Measurements from ENCODE around the gene PARK7. TPM values are rescaled to one million over a fixed set of nuclear protein-coding genes. Genes with fewer than 3 reads are reported as not detected.

The PARK7 gene
- total and polyA plus RNA-seq, 2 experiments from 2014 or later, result 178 to 679 TPM

GRCh38 chr1:7994827-7995226 lies 33.3 kb downstream of the PARK7 start:
- Histone ChIP-seq H3K36me3 (ENCODE audit: insufficient read depth) (no peaks in the 10 kb centered on the region), H3K79me2 (replicated peaks; ENCODE audit: insufficient read depth) (no peaks in the 10 kb centered on the region), H3K4me1 (ENCODE audit: insufficient read depth) (peaks cover 3% of the 10 kb centered on the region; the same call in 1 of the 2 replicates), H4K20me1 (replicated peaks; ENCODE audit: insufficient read depth) (no peaks in the 10 kb centered on the region), H3K27ac (ENCODE audit: low read depth) (0 out of 2 replicates have a peak overlapping the region, but pooled peaks have one; percentile 23), H3K9me2 (ENCODE audit: insufficient read depth) (no peaks in the 10 kb centered on the region), H3K27me3 (ENCODE audit: insufficient read depth) (no peaks in the 10 kb centered on the region), H3K4me3 (no peak overlapping the region), H3F3A (replicated peaks; ENCODE audit: low read depth) (peaks cover 9% of the 10 kb centered on the region; the same call in 1 of the 2 replicates), H2AFZ (no peak overlapping the region), H3K4me2 (no peak overlapping the region)
- DNase-seq (ENCODE audit: low spot score) (no peak), ATAC-seq (no peak)
- peaks cover 3% of the 10 kb centered on the region for H3K27me3 Mint-ChIP-seq (ENCODE audit: insufficient read depth, low read depth, poor library complexity)
- no peak overlapping the region for H3K4me3 Mint-ChIP-seq
- peaks cover 2% of the 10 kb centered on the region; the same call in 1 of the 3 replicates for H3K9me3 Mint-ChIP-seq
- H3K27ac Mint-ChIP-seq, result no peak overlapping the region
- no peak for TF ChIP-seq ETS1 (IDR thresholded peaks at IDR 0.05)
- no peak for TF ChIP-seq POLR2AphosphoS5 (IDR thresholded peaks at IDR 0.05; ENCODE audit: low read depth)
- TF ChIP-seq CREB1 (CRISPR knock-in tag; IDR thresholded peaks at IDR 0.05; ENCODE audit: low read depth), result no peak
- TF ChIP-seq ZNF462 (CRISPR knock-in tag; IDR thresholded peaks at IDR 0.05), result no peak
- no peak for TF ChIP-seq EZH2 (IDR thresholded peaks at IDR 0.05; ENCODE audit: low read depth, unreplicated experiment)
- TF ChIP-seq JUNB (IDR thresholded peaks at IDR 0.05; ENCODE audit: unreplicated experiment), result no peak
- TF ChIP-seq NANOG (IDR thresholded peaks at IDR 0.05; ENCODE audit: borderline replicate concordance), result no peak
- TF ChIP-seq REST (IDR thresholded peaks at IDR 0.05; ENCODE audit: unreplicated experiment), result no peak
- no peak for TF ChIP-seq EZH2phosphoT487 (IDR thresholded peaks at IDR 0.05; ENCODE audit: unreplicated experiment)
- no peak for TF ChIP-seq STAT1 (IDR thresholded peaks at IDR 0.05; ENCODE audit: unreplicated experiment)
- TF ChIP-seq ZNF331 (CRISPR knock-in tag; IDR thresholded peaks at IDR 0.05; ENCODE audit: low read depth), result no peak
- TF ChIP-seq, protein P1, sequence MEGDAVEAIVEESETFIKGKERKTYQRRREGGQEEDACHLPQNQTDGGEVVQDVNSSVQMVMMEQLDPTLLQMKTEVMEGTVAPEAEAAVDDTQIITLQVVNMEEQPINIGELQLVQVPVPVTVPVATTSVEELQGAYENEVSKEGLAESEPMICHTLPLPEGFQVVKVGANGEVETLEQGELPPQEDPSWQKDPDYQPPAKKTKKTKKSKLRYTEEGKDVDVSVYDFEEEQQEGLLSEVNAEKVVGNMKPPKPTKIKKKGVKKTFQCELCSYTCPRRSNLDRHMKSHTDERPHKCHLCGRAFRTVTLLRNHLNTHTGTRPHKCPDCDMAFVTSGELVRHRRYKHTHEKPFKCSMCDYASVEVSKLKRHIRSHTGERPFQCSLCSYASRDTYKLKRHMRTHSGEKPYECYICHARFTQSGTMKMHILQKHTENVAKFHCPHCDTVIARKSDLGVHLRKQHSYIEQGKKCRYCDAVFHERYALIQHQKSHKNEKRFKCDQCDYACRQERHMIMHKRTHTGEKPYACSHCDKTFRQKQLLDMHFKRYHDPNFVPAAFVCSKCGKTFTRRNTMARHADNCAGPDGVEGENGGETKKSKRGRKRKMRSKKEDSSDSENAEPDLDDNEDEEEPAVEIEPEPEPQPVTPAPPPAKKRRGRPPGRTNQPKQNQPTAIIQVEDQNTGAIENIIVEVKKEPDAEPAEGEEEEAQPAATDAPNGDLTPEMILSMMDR (conservative IDR thresholded peaks at IDR 0.05; ENCODE audit: low read depth in 2 of 2), result no peak
- TF ChIP-seq ZNF114 (CRISPR knock-in tag; IDR thresholded peaks at IDR 0.05), result no peak
- H3K36me3 Mint-ChIP-seq (ENCODE audit: low read depth), result peaks cover 24% of the 10 kb centered on the region
- H3K4me1 Mint-ChIP-seq, result peaks cover 17% of the 10 kb centered on the region

Data from GM23338 (cell line).